HL-60 (cell line): ENCODE measurements around the gene ADGRG6.

Experiments
- DNase-seq, 2 experiments: peaks; one replicate each; pipeline ENCODE4 v3.0.0-alpha.2; 2010 to 2020; ENCODE audit warnings: low read depth in 1 of 2, low spot score in 1 of 2
- H3K27ac ChIP-seq: fragments of 250-450 bp; sonication (Bioruptor Pico); replicated peaks from 2 replicates; pipeline ENCODE4 v1.5.1; 2020; ENCODE audit warnings: mild to moderate bottlenecking, moderate library complexity
- H3K27me3 ChIP-seq: fragments of 250-450 bp; sonication (Bioruptor Pico); 2 replicates; pipeline ENCODE4 v1.5.1; 2021; ENCODE audit warnings: mild to moderate bottlenecking, moderate library complexity; ENCODE audit not compliant: insufficient read depth, poor library complexity, severe bottlenecking
- H3K4me3 ChIP-seq: replicated peaks from 2 replicates; pipeline ENCODE4 v1.5.1; 2011; ENCODE audit warnings: mild to moderate bottlenecking, control low read depth, low read length; ENCODE audit not compliant: insufficient read depth
- GABPA ChIP-seq: IDR thresholded peaks from 2 replicates; pipeline ENCODE4 v1.6.1; 2012; ENCODE audit warnings: low read depth
- POLR2AphosphoS5 ChIP-seq: IDR thresholded peaks from 2 replicates; pipeline ENCODE4 v1.6.1; 2012; ENCODE audit warnings: low read depth
- SPI1 ChIP-seq: IDR thresholded peaks from 2 replicates; pipeline ENCODE4 v1.6.1; 2012; ENCODE audit warnings: low read depth, mild to moderate bottlenecking, borderline replicate concordance
- TF ChIP-seq, protein P1 (sequence below): IDR thresholded peaks from 2 replicates; pipeline ENCODE4 v1.6.1; 2012; ENCODE audit warnings: low read depth; ENCODE audit not compliant: insufficient replicate concordance
- TF ChIP-seq, protein P2 (sequence below): IDR thresholded peaks from one replicate; pipeline ENCODE4 v1.5.1; 2011; ENCODE audit warnings: low read length, control low read depth, inconsistent platforms; ENCODE audit not compliant: insufficient read depth

The ADGRG6 gene

DNA sequence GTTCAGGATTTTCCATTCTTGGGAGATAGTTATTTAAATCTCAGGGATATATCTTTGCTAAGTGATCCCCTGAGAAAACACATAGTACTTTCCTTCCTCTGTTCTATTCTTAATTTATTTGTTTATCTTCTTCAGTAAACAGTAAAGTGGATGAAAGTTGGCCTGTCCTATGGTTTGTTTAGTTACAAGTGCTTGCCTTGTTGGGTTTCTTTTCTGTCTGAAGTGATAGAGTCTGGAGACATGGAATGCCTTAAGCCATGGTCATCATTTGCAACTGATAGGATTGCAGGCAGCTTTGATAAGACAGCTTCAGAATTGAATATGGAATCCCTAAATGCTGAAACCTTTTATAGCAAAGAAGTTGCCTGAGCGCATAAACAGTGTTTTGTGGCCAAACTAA, 4.9 kb downstream of the ADGRG6 start:
- Histone ChIP-seq H3K4me3 (no peak overlapping the region), H3K27ac (no peak overlapping the region), H3K27me3 (peaks cover 6% of the 10 kb centered on the region)
- TF ChIP-seq SPI1 (no peak), GABPA (no peak)
- no peak for DNase-seq

DNA sequence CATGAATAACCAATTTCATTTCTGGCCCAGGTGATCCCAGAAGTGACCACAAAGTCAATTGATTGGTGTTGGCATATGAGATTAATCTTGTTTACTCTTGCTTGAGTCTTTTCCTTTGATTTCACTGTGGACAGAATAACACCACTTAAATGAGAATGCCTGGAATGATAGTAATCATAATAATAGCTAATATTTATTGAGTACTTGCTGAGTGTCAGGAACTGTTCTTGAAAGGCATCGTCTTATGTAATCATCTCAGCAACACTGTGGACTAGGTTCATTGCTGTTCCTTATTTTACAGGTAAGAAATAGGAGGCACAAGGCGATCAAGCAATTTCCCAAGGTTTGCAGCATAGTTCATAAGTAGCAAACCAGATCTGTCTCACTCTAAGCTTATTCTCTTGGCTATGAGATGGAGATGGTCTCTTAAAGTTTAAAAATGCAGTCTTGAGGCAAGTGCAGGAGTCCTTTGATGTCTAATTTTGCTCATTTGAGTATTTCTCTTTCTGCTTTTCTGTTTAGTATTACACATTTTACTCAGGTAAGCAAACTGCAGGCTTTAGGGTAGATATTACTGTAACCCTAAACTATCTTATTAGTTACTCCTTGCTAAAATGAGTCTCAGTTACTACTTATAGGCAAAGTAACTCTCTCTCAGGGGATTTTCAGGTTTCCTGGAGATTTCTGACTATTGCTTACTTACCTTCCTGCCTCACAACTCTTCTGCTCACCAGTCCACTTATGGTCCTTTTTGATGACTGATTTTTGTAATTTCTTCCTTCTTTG, 6.3 kb downstream of the ADGRG6 start:
- Histone ChIP-seq H3K27ac (no peak overlapping the region), H3K27me3 (peaks cover 6% of the 10 kb centered on the region), H3K4me3 (no peak overlapping the region)
- TF ChIP-seq POLR2AphosphoS5 (no peak), SPI1 (no peak), GABPA (no peak)
- TF ChIP-seq, protein P1, sequence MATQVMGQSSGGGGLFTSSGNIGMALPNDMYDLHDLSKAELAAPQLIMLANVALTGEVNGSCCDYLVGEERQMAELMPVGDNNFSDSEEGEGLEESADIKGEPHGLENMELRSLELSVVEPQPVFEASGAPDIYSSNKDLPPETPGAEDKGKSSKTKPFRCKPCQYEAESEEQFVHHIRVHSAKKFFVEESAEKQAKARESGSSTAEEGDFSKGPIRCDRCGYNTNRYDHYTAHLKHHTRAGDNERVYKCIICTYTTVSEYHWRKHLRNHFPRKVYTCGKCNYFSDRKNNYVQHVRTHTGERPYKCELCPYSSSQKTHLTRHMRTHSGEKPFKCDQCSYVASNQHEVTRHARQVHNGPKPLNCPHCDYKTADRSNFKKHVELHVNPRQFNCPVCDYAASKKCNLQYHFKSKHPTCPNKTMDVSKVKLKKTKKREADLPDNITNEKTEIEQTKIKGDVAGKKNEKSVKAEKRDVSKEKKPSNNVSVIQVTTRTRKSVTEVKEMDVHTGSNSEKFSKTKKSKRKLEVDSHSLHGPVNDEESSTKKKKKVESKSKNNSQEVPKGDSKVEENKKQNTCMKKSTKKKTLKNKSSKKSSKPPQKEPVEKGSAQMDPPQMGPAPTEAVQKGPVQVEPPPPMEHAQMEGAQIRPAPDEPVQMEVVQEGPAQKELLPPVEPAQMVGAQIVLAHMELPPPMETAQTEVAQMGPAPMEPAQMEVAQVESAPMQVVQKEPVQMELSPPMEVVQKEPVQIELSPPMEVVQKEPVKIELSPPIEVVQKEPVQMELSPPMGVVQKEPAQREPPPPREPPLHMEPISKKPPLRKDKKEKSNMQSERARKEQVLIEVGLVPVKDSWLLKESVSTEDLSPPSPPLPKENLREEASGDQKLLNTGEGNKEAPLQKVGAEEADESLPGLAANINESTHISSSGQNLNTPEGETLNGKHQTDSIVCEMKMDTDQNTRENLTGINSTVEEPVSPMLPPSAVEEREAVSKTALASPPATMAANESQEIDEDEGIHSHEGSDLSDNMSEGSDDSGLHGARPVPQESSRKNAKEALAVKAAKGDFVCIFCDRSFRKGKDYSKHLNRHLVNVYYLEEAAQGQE, result no peak
- TF ChIP-seq, protein P2, sequence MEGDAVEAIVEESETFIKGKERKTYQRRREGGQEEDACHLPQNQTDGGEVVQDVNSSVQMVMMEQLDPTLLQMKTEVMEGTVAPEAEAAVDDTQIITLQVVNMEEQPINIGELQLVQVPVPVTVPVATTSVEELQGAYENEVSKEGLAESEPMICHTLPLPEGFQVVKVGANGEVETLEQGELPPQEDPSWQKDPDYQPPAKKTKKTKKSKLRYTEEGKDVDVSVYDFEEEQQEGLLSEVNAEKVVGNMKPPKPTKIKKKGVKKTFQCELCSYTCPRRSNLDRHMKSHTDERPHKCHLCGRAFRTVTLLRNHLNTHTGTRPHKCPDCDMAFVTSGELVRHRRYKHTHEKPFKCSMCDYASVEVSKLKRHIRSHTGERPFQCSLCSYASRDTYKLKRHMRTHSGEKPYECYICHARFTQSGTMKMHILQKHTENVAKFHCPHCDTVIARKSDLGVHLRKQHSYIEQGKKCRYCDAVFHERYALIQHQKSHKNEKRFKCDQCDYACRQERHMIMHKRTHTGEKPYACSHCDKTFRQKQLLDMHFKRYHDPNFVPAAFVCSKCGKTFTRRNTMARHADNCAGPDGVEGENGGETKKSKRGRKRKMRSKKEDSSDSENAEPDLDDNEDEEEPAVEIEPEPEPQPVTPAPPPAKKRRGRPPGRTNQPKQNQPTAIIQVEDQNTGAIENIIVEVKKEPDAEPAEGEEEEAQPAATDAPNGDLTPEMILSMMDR, result no peak
- no peak for DNase-seq

DNA sequence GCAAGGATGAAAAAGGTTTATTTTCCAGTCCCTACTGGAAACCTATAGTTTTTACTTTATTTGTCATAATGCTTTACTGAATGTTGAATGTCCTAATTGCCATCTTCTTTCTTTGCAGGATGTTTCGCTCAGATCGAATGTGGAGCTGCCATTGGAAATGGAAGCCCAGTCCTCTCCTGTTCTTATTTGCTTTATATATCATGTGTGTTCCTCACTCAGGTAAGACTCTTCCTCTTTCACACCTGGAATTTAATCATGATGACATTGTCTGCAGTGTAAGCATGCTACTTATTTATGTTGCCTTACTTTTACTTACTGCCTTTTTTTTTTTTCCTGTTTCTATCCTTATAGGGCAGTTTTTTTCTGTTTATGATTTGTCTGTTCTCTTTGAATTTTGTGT, 7.6 kb downstream of the ADGRG6 start:
- no peak overlapping the region for H3K27ac ChIP-seq
- TF ChIP-seq GABPA, result no peak
- TF ChIP-seq, protein P1, result no peak
- no peak for TF ChIP-seq POLR2AphosphoS5
- no peak for TF ChIP-seq SPI1
- H3K27me3 ChIP-seq, result peaks cover under 1% of the 10 kb centered on the region
- DNase-seq, result no peak
- H3K4me3 ChIP-seq, result no peak overlapping the region

DNA sequence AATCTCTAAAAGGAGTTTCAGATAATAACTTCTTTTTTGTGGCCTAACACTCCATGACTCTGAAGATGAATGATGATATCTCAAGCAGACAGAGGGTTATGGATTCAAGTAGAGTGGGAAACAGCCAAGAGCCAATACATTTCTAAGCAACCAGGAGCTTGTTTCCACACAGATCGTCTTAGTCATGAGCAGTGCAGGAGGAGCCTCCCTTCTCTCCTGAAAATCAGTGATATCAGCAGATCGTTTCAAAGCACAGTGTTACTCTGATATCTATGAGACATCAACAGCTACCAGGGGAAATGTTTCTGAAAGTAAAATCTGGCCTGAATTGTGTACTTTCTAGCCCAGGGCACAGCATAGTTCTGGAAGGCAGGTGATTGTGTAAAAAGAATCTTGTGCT, 11.5 kb downstream of the ADGRG6 start:
- TF ChIP-seq SPI1 (no peak), GABPA (no peak), POLR2AphosphoS5 (no peak)
- TF ChIP-seq, protein P2, result no peak
- TF ChIP-seq, protein P1, result no peak
- Histone ChIP-seq H3K4me3 (no peak overlapping the region), H3K27me3 (no peaks in the 10 kb centered on the region), H3K27ac (no peak overlapping the region)
- DNase-seq, result no peak
